Lower leg skin (tissue), 3 donors: Measurements from ENCODE around the gene SBK2.
"Not testable (repeated sequence)": the region's sequence is repeated elsewhere in the genome, so short reads cannot be mapped to it uniquely, and the experiment has no call there.

ENCODE experiments used
- CTCF ChIP-seq, 3 donors: fragments of 450-650 bp; IDR thresholded peaks; one replicate each; pipeline ENCODE4 v1.5.1; 2016; ENCODE audit warnings: antibody characterized with exemption in 3 of 3, mild to moderate bottlenecking in 3 of 3, moderate library complexity in 2 of 3
- POLR2A ChIP-seq, 2 donors: fragments of 450-650 bp; IDR thresholded peaks; one replicate each; pipeline ENCODE4 v1.6.1; 2016 to 2017; ENCODE audit warnings: antibody characterized with exemption in 2 of 2, mild to moderate bottlenecking in 1 of 2, moderate library complexity in 1 of 2

- not testable (repeated sequence) for TF ChIP-seq CTCF, POLR2A (IDR thresholded peaks at IDR 0.05)
These were observed 45.4 kb upstream of the SBK2 start for GRCh38 chr19:55582284-55582683.
